Measurements from ENCODE around the gene FBXL17. TPM values are rescaled to one million over a fixed set of nuclear protein-coding genes. Genes with fewer than 3 reads are reported as not detected.

FBXL17 gene
- polyA plus RNA-seq, 1 experiment: 5.3 TPM

DNA sequence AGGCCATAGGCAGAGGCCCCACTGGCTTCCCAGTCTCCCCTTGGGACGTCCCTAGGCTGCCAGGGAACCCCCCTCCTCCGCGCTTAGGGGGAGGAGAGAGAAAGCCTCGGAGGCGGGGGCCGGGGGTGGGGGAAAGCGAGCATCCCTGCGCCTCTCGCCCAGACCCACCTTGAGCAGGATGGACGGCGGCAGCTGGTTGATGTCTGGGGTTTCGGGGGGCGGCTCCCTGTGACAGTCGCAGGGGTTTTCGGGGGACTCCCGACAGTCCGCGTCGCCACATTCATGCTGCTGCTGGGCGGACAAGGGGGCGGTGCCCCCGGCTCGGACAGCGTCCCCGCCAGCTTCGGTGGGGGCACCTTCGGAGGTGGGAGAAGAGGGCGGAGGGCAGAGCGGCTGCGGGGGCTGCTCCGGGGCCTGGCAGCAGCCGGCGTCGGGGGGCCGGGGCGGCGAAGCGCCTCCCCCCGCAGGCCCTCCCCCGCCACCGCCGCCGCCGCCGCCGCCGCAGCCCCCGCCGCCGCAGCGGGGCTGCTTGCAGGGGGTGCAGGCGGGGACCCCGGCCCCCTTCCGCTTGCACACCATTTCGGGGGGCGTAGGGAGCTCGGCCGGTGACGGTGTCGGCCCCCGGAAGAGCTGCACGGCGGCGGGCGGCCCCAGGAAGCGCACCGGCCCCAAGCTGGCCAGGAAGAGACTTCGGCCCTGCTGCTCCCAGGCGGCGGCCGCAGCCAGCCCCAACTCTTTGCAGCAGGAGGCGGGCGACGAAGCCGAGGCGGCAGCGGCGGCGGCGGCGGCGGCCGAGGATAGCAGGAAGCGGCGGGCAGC is 1.2 kb downstream of the FBXL17 start:
- CTCF ChIA-PET: interaction anchor here (1.0 kb wide), 1 partner anchor 122 kb away, joined by 3 read pairs; no protein-coding TSS in a partner anchor

DNA sequence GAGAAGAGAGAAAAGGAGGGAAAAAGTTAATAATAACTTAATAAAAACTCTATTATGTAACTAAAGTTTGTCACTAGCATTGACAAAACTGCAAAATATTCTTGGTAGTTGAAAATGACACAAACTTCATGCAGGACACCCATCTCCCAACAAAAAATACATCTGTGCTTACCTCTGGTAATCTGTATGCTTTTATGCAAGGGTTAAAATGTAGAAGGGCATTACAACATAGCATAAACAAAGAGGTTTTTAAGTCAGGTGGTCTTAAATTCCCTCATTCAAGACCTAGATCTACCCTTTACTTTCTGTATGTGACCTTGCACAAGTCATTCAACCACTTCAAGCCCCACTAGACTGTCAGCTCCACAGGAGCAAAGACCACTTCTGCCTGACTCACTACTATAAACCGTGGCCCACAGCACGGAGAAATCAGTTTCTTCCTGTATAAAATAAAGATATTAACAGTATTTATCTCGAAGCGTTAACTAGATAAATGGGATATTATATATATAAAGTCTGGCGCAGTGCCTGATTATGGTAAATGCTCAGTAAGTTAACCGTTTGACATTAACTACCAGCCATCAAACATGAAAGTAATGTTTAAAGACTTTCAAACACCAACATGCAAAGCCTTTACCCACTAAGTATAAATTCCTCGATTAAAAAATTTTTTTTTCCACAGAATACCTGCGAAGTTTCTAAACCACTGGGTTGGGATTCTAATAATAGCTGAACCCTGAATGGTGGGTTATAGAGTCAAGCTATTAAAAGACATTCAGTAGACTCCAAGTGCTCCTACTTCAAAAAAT is 2.0 kb downstream of the FBXL17 start:
- POLR2A ChIA-PET: no interaction called here
- TF ChIP-seq, protein P1, sequence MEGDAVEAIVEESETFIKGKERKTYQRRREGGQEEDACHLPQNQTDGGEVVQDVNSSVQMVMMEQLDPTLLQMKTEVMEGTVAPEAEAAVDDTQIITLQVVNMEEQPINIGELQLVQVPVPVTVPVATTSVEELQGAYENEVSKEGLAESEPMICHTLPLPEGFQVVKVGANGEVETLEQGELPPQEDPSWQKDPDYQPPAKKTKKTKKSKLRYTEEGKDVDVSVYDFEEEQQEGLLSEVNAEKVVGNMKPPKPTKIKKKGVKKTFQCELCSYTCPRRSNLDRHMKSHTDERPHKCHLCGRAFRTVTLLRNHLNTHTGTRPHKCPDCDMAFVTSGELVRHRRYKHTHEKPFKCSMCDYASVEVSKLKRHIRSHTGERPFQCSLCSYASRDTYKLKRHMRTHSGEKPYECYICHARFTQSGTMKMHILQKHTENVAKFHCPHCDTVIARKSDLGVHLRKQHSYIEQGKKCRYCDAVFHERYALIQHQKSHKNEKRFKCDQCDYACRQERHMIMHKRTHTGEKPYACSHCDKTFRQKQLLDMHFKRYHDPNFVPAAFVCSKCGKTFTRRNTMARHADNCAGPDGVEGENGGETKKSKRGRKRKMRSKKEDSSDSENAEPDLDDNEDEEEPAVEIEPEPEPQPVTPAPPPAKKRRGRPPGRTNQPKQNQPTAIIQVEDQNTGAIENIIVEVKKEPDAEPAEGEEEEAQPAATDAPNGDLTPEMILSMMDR (IDR thresholded peaks at IDR 0.05; ENCODE audit: insufficient read depth, low read depth, low read length): no peak
- Histone ChIP-seq H3K27me3 (ENCODE audit: control insufficient read depth, insufficient read depth, low read length) (no peaks in the 10 kb centered on the region), H3K4me3 (ENCODE audit: low read depth, low read length) (peak overlapping the region; percentile 95), H3K36me3 (ENCODE audit: control insufficient read depth, insufficient read depth, low read length) (no peaks in the 10 kb centered on the region)
- CTCF ChIA-PET: interaction anchor here (0.5 to 1.0 kb wide), 3 partner anchors 119 to 1525 kb away, joined by 3 read pairs; no protein-coding TSS in a partner anchor
- DNase-seq (ENCODE audit: low read depth): no peak

More for the DNA sequence above, 1.2 kb downstream of the FBXL17 start:
- Histone ChIP-seq H3K4me3 (ENCODE audit: low read depth, low read length) (peak overlapping the region; percentile 95), H3K36me3 (ENCODE audit: control insufficient read depth, insufficient read depth, low read length) (no peaks in the 10 kb centered on the region), H3K27me3 (ENCODE audit: control insufficient read depth, insufficient read depth, low read length) (no peaks in the 10 kb centered on the region)
- TF ChIP-seq, protein P1 (IDR thresholded peaks at IDR 0.05; ENCODE audit: insufficient read depth, low read depth, low read length): no peak
- POLR2A ChIA-PET: no interaction called here
- DNase-seq (ENCODE audit: low read depth): no peak

DNA sequence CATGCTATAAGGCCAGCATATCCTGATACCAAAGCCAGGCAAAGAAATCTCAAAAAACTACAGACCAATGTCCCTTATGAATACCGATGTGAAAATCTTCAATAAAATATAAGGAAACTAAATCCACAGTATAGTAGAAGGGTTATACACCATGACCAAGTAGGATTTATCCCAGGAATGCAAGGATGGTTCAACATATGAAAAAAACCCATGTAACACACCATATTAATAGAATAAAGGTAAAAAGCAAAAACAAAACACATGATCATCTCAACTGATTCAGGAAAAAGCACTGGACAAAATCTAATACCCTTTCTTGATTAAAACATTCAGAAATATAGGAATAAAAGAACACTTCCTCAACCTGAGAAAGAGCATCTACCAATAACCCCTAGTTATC is 6.1 kb downstream of the FBXL17 start:
- Histone ChIP-seq H3K36me3 (ENCODE audit: control insufficient read depth, insufficient read depth, low read length) (no peaks in the 10 kb centered on the region), H3K4me3 (ENCODE audit: low read depth, low read length) (no peak overlapping the region), H3K27me3 (ENCODE audit: control insufficient read depth, insufficient read depth, low read length) (no peaks in the 10 kb centered on the region)
- TF ChIP-seq, protein P1 (IDR thresholded peaks at IDR 0.05; ENCODE audit: insufficient read depth, low read depth, low read length): no peak
- ChIA-PET POLR2A (no interaction called here), CTCF (no interaction called here)
- DNase-seq (ENCODE audit: low read depth): no peak

DNA sequence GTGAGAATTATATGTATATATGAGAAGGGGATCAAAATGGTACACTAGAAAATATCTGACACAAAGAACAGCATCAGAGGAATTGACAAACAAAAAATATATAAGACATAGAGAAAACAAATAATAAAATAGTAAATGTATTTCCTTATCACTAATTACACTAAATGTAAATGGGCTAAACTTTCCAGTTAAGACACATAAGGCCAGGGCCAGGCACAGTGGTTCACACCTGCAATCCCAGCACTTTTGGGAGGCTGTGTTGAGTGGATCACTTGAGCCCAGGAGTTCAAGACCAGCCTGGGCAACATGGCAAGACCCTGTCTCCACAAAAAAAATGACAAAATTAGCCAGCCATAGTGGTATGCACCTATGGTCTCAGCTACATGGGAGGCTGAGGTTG is 8.5 kb downstream of the FBXL17 start:
- CTCF ChIA-PET: no interaction called here
- Histone ChIP-seq H3K4me3 (ENCODE audit: low read depth, low read length) (no peak overlapping the region), H3K36me3 (ENCODE audit: control insufficient read depth, insufficient read depth, low read length) (no peaks in the 10 kb centered on the region), H3K27me3 (ENCODE audit: control insufficient read depth, insufficient read depth, low read length) (no peaks in the 10 kb centered on the region)
- no peak for DNase-seq (ENCODE audit: low read depth)
- TF ChIP-seq, protein P1 (IDR thresholded peaks at IDR 0.05; ENCODE audit: insufficient read depth, low read depth, low read length): no peak
- POLR2A ChIA-PET: no interaction called here

DNA sequence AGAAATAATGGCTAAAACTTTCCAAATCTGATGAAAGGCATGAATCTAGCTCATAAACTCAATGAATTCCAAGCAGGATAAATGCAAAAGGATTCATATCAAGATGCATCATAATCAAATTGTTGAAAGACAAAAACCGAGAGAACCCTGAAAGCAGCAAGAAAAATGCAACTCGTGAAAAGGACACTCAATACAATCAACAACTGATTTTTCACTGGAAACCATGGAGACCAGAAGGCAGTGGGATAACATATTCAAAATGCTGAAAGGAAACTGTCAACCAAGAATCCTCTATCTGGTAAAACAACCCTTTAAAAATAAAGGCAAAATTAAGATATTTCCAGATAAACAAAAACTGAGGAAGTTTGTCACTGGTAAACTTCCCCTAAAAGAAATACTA is 9.5 kb downstream of the FBXL17 start:
- TF ChIP-seq, protein P1 (IDR thresholded peaks at IDR 0.05; ENCODE audit: insufficient read depth, low read depth, low read length): no peak
- Histone ChIP-seq H3K36me3 (ENCODE audit: control insufficient read depth, insufficient read depth, low read length) (no peaks in the 10 kb centered on the region), H3K4me3 (ENCODE audit: low read depth, low read length) (no peak overlapping the region), H3K27me3 (ENCODE audit: control insufficient read depth, insufficient read depth, low read length) (no peaks in the 10 kb centered on the region)
- POLR2A ChIA-PET: no interaction called here
- CTCF ChIA-PET: no interaction called here
- no peak for DNase-seq (ENCODE audit: low read depth)
